Upper lobe of right lung (tissue), 1 donor: Measurements from ENCODE around the gene PPA2. TPM values are rescaled to one million over a fixed set of nuclear protein-coding genes. Genes with fewer than 3 reads are reported as not detected.

ENCODE experiments used
- ATAC-seq: fragments of 200-7000 bp; cut with Tn5 transposase; one replicate; pipeline ENCODE4 v1.9.1; 2020; ENCODE audit warnings: mild to moderate bottlenecking, moderate library complexity
- DNase-seq: peaks from one replicate; pipeline ENCODE4 v3.0.0-alpha.2; 2020
- H3K27ac ChIP-seq: fragments of 200-600 bp; one replicate; pipeline ENCODE4 v1.8.0; 2022
- H3K27me3 ChIP-seq: fragments of 200-600 bp; one replicate; pipeline ENCODE4 v1.8.0; 2022; ENCODE audit warnings: mild to moderate bottlenecking
- H3K36me3 ChIP-seq: fragments of 200-600 bp; one replicate; pipeline ENCODE4 v1.8.0; 2022
- H3K4me1 ChIP-seq: fragments of 200-600 bp; one replicate; pipeline ENCODE4 v1.8.0; 2022
- H3K4me3 ChIP-seq: fragments of 200-600 bp; one replicate; pipeline ENCODE4 v1.8.0; 2022; ENCODE audit warnings: mild to moderate bottlenecking
- H3K9me3 ChIP-seq: fragments of 200-600 bp; one replicate; pipeline ENCODE4 v1.8.0; 2022
- intact Hi-C: fragments of 100-400 bp; cut with DNase I; formaldehyde crosslinking; loops from one replicate; pipeline ENCODE4 v1.11.0; 2022
- total RNA-seq: library from RNA; stranded (reverse); fragmentation: NEBNext Ultra II Directional; extraction: Animal tissue kit (Norgen Biotek cat#: 25700); gene quantifications from one replicate; pipeline ENCODE4 v1.2.1, GENCODE V29; 2021
- TF ChIP-seq, protein P1 (sequence below): fragments of 200-600 bp; IDR thresholded peaks from one replicate; pipeline ENCODE4 v1.8.0; 2022; ENCODE audit warnings: antibody characterized with exemption
- donor health status: DM: no; HTN: yes; CAD: no; lungs with severe emphysema.

Gene PPA2
- total RNA-seq, 1 donor from 2014 or later, result 66.5 TPM

DNA sequence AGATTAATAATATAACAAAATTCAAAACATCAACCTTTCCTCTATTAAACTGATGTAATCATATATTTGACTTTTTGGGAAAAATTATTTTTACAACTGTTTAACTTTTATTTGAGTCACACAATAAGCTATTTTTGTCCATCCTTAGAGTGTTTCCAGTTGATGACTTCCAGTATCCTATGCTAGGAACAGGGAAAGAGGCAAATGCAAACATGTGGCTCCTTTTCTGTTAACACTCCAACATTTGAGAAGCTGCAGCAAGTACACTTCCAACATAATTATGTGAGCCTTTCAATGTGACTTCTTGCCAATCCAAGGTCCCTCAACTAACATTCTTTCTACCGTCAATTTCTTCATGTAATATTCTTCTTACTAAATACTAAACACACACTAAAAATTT is 117.7 kb downstream of the PPA2 start:
- TF ChIP-seq, protein P1, sequence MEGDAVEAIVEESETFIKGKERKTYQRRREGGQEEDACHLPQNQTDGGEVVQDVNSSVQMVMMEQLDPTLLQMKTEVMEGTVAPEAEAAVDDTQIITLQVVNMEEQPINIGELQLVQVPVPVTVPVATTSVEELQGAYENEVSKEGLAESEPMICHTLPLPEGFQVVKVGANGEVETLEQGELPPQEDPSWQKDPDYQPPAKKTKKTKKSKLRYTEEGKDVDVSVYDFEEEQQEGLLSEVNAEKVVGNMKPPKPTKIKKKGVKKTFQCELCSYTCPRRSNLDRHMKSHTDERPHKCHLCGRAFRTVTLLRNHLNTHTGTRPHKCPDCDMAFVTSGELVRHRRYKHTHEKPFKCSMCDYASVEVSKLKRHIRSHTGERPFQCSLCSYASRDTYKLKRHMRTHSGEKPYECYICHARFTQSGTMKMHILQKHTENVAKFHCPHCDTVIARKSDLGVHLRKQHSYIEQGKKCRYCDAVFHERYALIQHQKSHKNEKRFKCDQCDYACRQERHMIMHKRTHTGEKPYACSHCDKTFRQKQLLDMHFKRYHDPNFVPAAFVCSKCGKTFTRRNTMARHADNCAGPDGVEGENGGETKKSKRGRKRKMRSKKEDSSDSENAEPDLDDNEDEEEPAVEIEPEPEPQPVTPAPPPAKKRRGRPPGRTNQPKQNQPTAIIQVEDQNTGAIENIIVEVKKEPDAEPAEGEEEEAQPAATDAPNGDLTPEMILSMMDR, result no peak
- ATAC-seq (no peak), DNase-seq (no peak)
- no peaks in the 10 kb centered on the region for H3K27me3 ChIP-seq
- intact Hi-C loops, result no loop called here
- H3K9me3 ChIP-seq, result no peaks in the 10 kb centered on the region
- no peak overlapping the region for H3K27ac ChIP-seq
- H3K4me3 ChIP-seq, result no peak overlapping the region
- no peaks in the 10 kb centered on the region for H3K4me1 ChIP-seq
- H3K36me3 ChIP-seq, result no peaks in the 10 kb centered on the region

- Histone ChIP-seq H3K4me1 (no peaks in the 10 kb centered on the region), H3K36me3 (no peaks in the 10 kb centered on the region), H3K27ac (no peak overlapping the region), H3K9me3 (no peaks in the 10 kb centered on the region), H3K27me3 (no peaks in the 10 kb centered on the region), H3K4me3 (no peak overlapping the region)
- intact Hi-C loops, result no loop called here
- TF ChIP-seq, protein P1, result no peak
- ATAC-seq (no peak), DNase-seq (no peak)
Measured at GRCh38 chr4:105352826-105353225, 121.0 kb downstream of the PPA2 start.

DNA sequence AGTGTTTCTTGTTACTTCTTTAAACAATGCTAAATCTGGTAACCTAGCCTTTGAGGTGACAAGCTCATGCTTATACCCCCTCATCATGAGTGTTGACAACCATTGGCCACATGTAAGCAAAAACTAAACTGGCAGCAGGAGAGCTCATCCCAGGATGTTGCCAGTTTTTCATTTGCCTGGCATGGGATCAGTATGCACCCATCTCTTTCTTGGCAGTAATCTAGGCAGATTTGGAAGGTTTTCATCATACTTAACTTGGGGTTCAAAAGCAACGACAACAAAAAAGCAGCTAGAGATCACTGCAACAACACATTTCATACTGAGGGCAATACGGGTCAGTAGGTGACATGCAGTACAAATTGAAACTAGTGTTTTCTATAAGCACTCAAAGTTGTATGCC is 122.0 kb downstream of the PPA2 start:
- H3K4me3 ChIP-seq, result no peak overlapping the region

DNA sequence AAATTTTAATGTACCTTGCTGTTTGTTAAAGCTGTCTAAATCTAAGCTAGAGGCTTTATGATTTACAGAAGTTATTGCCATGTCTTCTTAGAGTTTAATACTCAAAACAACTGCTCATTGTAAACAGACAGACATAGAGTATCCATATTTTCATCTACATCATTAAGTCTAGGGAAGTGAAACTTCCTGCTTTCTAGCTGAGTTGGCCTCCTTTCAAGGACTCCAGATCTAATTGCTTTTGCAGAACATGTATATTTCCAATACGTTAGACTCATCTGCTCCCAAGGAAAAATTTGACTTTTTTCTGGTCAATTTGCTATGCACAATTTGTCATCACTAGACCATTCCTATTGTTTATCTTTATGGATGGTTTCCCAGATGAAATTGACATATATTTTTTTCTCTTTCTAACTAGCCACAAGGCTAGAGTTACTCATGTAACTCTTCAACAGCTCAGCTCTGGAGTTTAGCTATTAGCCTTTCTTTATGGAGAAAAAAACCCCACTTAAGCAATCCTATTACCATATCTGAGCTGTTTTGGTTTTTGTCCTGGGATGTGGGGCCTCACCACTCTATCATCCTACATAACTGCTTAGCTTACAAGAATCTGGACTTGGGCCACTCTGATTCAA is 122.9 kb downstream of the PPA2 start:
- intact Hi-C loops, result no loop called here
- no peaks in the 10 kb centered on the region for H3K36me3 ChIP-seq
- ATAC-seq, result no peak

More for the DNA sequence above, 122.0 kb downstream of the PPA2 start:
- ATAC-seq (no peak), DNase-seq (no peak)
- Histone ChIP-seq H3K9me3 (no peaks in the 10 kb centered on the region), H3K27ac (no peak overlapping the region), H3K36me3 (no peaks in the 10 kb centered on the region), H3K27me3 (no peaks in the 10 kb centered on the region), H3K4me1 (no peaks in the 10 kb centered on the region)
- TF ChIP-seq, protein P1, result no peak
- intact Hi-C loops, result no loop called here

DNA sequence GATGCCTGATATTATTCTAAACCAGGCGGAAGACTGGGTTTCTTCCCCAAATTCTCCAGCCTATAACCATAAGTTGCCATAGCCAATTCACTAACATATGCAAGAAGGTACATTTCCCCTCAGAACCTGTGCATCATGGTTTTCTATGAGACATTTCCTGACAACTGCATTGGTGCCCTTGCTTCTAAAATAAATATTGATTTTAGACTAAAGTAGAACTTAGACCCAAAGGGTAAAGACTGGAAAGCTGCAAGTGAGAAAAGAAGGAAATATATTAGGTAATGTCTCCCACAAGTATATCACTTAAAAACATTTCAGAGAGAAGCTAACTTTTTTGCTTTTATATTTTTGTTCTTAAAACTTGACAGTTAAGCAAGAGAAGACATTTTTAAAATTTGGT is 125.1 kb downstream of the PPA2 start:
- intact Hi-C loops, result no loop called here
- Histone ChIP-seq H3K27me3 (no peaks in the 10 kb centered on the region), H3K27ac (no peak overlapping the region), H3K9me3 (no peaks in the 10 kb centered on the region), H3K4me1 (no peaks in the 10 kb centered on the region), H3K36me3 (no peaks in the 10 kb centered on the region), H3K4me3 (no peak overlapping the region)
- ATAC-seq, result no peak
- DNase-seq, result no peak
- TF ChIP-seq, protein P1, result no peak

More for the DNA sequence above, 122.9 kb downstream of the PPA2 start:
- Histone ChIP-seq H3K9me3 (no peaks in the 10 kb centered on the region), H3K27me3 (no peaks in the 10 kb centered on the region), H3K4me3 (no peak overlapping the region), H3K4me1 (no peaks in the 10 kb centered on the region), H3K27ac (no peak overlapping the region)
- no peak for DNase-seq
- TF ChIP-seq, protein P1, result no peak

DNA sequence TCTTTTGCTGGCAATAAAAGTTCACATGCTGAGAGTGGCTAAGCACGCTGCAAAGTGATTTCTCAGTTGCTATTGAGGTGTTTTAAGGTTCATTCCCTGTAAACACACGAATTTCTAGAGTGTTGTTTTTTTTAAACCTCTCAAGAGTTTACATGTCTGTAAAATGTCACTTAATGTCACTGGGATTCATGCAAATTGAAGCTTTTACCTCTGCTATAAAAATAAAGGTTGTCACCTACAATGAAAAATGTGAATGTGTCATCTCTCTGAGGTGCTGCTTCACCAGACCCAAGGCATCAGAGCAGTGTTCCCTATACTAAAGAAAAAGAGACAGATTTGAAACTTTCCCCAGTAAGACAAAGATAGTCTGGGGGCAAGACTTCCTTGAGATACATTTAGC is 127.0 kb downstream of the PPA2 start:
- DNase-seq (no peak), ATAC-seq (no peak)
- Histone ChIP-seq H3K9me3 (no peaks in the 10 kb centered on the region), H3K4me1 (no peaks in the 10 kb centered on the region), H3K4me3 (no peak overlapping the region), H3K36me3 (no peaks in the 10 kb centered on the region), H3K27me3 (no peaks in the 10 kb centered on the region), H3K27ac (no peak overlapping the region)
- intact Hi-C loops, result no loop called here
- TF ChIP-seq, protein P1, result no peak
